Activated T-helper 1 cell treated with anti-CD3 and anti-CD28 coated beads, Interleukin-12 subunit alpha, Interleukin-12 subunit beta, Interleukin-2, Interleukin-4 antibody, amounts not matched to agents 30 ng/mL and 10 ng/mL and 1 ng/mL, durations not matched to agents 14 hours and 24 hours and 36 hours (primary cell): ENCODE measurements around the gene ALPP. TPM values are rescaled to one million over a fixed set of nuclear protein-coding genes. Genes with fewer than 3 reads are reported as not detected.
"Not testable (repeated sequence)": the region's sequence is repeated elsewhere in the genome, so short reads cannot be mapped to it uniquely, and the experiment has no call there.

Source experiments
- DNase-seq: peaks from one replicate; pipeline ENCODE4 v3.0.0; 2021; ENCODE audit warnings: low spot score
- H3K27ac Mint-ChIP-seq: one replicate; pipeline ENCODE4 v1.8.0; 2021; ENCODE audit warnings: mild to moderate bottlenecking, mixed read lengths
- H3K27me3 Mint-ChIP-seq: one replicate; pipeline ENCODE4 v1.8.0; 2022; ENCODE audit warnings: mild to moderate bottlenecking, moderate library complexity, mixed read lengths; ENCODE audit not compliant: insufficient read depth
- H3K36me3 Mint-ChIP-seq: one replicate; pipeline ENCODE4 v1.8.0; 2021; ENCODE audit warnings: low read depth, mixed read lengths
- H3K4me1 Mint-ChIP-seq: one replicate; pipeline ENCODE4 v1.8.0; 2021; ENCODE audit warnings: low read depth, mixed read lengths
- H3K4me3 Mint-ChIP-seq: one replicate; pipeline ENCODE4 v1.8.0; 2021; ENCODE audit warnings: mild to moderate bottlenecking, moderate library complexity, mixed read lengths
- H3K9me3 Mint-ChIP-seq: one replicate; pipeline ENCODE4 v1.8.0; 2021; ENCODE audit warnings: mixed read lengths
- intact Hi-C: fragments of 100-400 bp; cut with micrococcal nuclease; formaldehyde crosslinking; loops from one replicate; pipeline ENCODE4 v1.15.1; 2024
- total RNA-seq: library from RNA; stranded (reverse); gene quantifications from 2 replicates; pipeline ENCODE4 v1.2.3, GENCODE V29; 2022

ALPP gene
- total RNA-seq, 1 donor from 2014 or later, result not detected

DNA sequence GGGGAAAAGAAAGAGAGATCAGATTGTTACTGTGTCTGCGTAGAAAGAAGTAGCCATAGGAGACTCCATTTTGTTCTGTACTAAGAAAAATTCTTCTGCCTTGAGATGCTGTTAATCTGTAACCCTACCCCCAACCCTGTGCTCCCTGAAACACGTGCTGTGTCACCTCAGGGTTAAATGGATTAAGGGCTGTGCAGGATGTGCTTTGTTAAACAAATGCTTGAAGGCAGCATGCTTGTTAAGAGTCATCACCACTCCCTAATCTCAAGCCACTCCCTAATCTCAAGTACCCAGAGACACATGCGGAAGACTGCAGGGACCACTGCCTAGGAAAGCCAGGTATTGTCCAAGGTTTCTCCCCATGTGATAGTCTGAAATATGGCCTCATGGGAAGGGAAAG, 44.4 kb downstream of the ALPP start:
- Mint-ChIP-seq H3K9me3 (peaks cover 12% of the 10 kb centered on the region), H3K27me3 (peaks cover 44% of the 10 kb centered on the region)
- H3K27ac Mint-ChIP-seq, intact Hi-C loops, H3K4me1 Mint-ChIP-seq, H3K36me3 Mint-ChIP-seq, H3K4me3 Mint-ChIP-seq, DNase-seq: not testable (repeated sequence)

- H3K27ac Mint-ChIP-seq, DNase-seq, intact Hi-C loops, H3K4me3 Mint-ChIP-seq, H3K36me3 Mint-ChIP-seq, H3K4me1 Mint-ChIP-seq: not testable (repeated sequence)
- Mint-ChIP-seq H3K27me3 (peaks cover 42% of the 10 kb centered on the region), H3K9me3 (peaks cover 12% of the 10 kb centered on the region)
Measured at GRCh38 chr2:232423407-232423806, 44.9 kb downstream of the ALPP start.

DNA sequence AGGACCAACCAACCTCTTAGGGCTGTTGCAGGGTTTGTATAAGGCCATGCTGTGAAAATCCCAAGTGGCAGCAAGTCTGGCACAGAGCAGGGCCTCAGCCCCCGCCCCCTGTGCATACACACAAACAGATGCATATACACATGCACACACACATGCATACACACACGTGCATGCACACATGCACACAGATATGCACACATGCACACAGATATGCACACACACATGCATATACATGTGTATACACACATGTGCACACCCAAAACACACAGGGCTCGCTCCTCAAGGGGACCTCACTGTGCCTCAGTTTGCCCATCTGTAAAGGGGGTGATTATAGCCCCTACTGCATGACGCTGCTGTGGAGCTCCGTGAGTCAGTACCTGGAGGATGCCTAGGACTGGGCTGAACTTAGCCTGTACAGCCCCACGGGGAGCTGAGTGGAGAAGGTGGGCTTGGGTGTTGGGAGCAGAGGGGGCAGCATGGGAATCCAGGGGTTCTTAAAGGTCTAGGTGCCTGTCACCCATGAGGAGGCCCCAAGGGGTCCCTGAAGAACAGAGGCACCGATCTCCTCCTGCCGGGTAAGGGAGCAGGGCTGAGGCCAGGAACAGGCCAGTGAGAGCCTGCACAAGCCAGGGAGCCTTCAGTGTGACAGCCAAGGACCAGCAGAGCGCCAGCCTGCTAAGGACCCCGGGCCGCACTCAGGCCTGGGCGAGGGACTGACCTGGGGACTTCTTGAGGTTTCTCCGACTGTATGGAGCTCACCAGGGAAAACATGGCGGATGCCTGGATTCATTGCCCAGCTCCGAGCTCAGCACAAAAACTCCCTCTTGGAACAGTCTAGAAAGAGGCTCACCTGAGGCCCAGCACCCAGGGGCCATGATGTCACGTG, 53.4 kb downstream of the ALPP start:
- Mint-ChIP-seq H3K36me3 (no peaks in the 10 kb centered on the region), H3K9me3 (no peaks in the 10 kb centered on the region), H3K27ac (no peak overlapping the region), H3K4me1 (no peaks in the 10 kb centered on the region), H3K4me3 (no peak overlapping the region), H3K27me3 (peaks cover 10% of the 10 kb centered on the region)
- DNase-seq, result no peak
- intact Hi-C loops, result no loop called here

Other genes with a start within 250 kb of the ALPP start
- not detected in 2 replicates for gene ALPG, start 28.1 kb downstream of the ALPP start, total RNA-seq
- not detected in 2 replicates for gene ALPI, start 77.4 kb downstream of the ALPP start, total RNA-seq
- gene ECEL1, start 109.1 kb downstream of the ALPP start, total RNA-seq, result 0.12 TPM in 1 of 2 replicates, not detected in the other
- not detected in 2 replicates for gene PRSS56, start 141.6 kb downstream of the ALPP start, total RNA-seq
- not detected in 2 replicates for gene CHRND, start 147.4 kb downstream of the ALPP start, total RNA-seq
- not detected in 2 replicates for gene CHRNG, start 160.9 kb downstream of the ALPP start, total RNA-seq
- 8.4 and 8.9 TPM in 2 replicates for gene TIGD1, start 171.8 kb downstream of the ALPP start, total RNA-seq
- 94.3 and 96.2 TPM in 2 replicates for gene EIF4E2, start 171.9 kb downstream of the ALPP start, total RNA-seq